Glutamatergic neuron (in vitro differentiated cells): ENCODE measurements around the gene MRRF. TPM values are rescaled to one million over a fixed set of nuclear protein-coding genes. Genes with fewer than 3 reads are reported as not detected.

ENCODE experiments used
- DNase-seq: peaks from one replicate; pipeline ENCODE4 v3.0.0; 2022
- H3K27ac Mint-ChIP-seq: one replicate; pipeline ENCODE4 v1.8.0; 2020; ENCODE audit warnings: mild to moderate bottlenecking, mixed read lengths, inconsistent platforms; ENCODE audit not compliant: unreplicated experiment
- H3K27me3 Mint-ChIP-seq: one replicate; pipeline ENCODE4 v1.8.0; 2020; ENCODE audit warnings: mild to moderate bottlenecking, moderate library complexity, mixed read lengths, inconsistent platforms; ENCODE audit not compliant: unreplicated experiment
- H3K36me3 Mint-ChIP-seq: one replicate; pipeline ENCODE4 v1.8.0; 2020; ENCODE audit warnings: mild to moderate bottlenecking, mixed read lengths, inconsistent platforms; ENCODE audit not compliant: unreplicated experiment
- H3K4me1 Mint-ChIP-seq: one replicate; pipeline ENCODE4 v1.8.0; 2020; ENCODE audit warnings: mild to moderate bottlenecking, low read depth, mixed read lengths, inconsistent platforms; ENCODE audit not compliant: unreplicated experiment
- H3K4me3 Mint-ChIP-seq: one replicate; pipeline ENCODE4 v1.8.0; 2020; ENCODE audit warnings: mild to moderate bottlenecking, mixed read lengths, inconsistent platforms; ENCODE audit not compliant: unreplicated experiment
- H3K9me3 Mint-ChIP-seq: one replicate; pipeline ENCODE4 v1.8.0; 2020; ENCODE audit warnings: mild to moderate bottlenecking, moderate library complexity, mixed read lengths, inconsistent platforms; ENCODE audit not compliant: unreplicated experiment
- total RNA-seq: library from RNA; stranded (reverse); fragmentation: NEBNext Ultra II Directional; extraction: Animal tissue kit (Norgen Biotek cat#: 25700); gene quantifications from one replicate; pipeline ENCODE4 v1.2.1, GENCODE V29; 2021; ENCODE audit not compliant: unreplicated experiment
- TF ChIP-seq, protein P1 (sequence below): fragments of 200-600 bp; sonication (generic); IDR thresholded peaks from one replicate; pipeline ENCODE4 v1.5.0; 2021; ENCODE audit not compliant: partially characterized antibody, unreplicated experiment

Gene MRRF
- total RNA-seq, 1 donor from 2014 or later = 16.9 TPM

DNA sequence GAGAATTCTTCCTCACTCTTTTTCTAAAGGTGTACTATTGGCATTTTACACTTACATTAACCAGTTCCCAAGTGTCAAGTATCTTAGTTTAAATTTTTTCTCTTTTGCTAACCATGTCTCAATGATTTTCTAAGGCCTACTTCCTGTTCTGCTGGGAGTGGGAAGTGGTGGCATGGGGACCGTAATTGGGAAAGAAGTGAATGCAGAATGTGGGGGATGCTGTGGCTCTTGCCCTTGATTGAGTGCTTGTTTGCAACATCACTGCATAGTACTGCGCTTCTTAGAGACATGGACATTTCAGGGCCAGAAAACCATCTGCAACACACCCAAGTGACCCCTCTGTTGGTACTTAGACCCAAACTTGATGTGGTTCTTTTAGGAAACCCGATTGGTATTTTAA, 32.8 kb downstream of the MRRF start:
- Mint-ChIP-seq H3K4me3 (no peak overlapping the region), H3K27ac (no peak overlapping the region), H3K9me3 (no peaks in the 10 kb centered on the region), H3K27me3 (no peaks in the 10 kb centered on the region), H3K36me3 (no peaks in the 10 kb centered on the region), H3K4me1 (no peaks in the 10 kb centered on the region)
- no peak for DNase-seq
- TF ChIP-seq, protein P1, sequence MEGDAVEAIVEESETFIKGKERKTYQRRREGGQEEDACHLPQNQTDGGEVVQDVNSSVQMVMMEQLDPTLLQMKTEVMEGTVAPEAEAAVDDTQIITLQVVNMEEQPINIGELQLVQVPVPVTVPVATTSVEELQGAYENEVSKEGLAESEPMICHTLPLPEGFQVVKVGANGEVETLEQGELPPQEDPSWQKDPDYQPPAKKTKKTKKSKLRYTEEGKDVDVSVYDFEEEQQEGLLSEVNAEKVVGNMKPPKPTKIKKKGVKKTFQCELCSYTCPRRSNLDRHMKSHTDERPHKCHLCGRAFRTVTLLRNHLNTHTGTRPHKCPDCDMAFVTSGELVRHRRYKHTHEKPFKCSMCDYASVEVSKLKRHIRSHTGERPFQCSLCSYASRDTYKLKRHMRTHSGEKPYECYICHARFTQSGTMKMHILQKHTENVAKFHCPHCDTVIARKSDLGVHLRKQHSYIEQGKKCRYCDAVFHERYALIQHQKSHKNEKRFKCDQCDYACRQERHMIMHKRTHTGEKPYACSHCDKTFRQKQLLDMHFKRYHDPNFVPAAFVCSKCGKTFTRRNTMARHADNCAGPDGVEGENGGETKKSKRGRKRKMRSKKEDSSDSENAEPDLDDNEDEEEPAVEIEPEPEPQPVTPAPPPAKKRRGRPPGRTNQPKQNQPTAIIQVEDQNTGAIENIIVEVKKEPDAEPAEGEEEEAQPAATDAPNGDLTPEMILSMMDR = no peak

DNA sequence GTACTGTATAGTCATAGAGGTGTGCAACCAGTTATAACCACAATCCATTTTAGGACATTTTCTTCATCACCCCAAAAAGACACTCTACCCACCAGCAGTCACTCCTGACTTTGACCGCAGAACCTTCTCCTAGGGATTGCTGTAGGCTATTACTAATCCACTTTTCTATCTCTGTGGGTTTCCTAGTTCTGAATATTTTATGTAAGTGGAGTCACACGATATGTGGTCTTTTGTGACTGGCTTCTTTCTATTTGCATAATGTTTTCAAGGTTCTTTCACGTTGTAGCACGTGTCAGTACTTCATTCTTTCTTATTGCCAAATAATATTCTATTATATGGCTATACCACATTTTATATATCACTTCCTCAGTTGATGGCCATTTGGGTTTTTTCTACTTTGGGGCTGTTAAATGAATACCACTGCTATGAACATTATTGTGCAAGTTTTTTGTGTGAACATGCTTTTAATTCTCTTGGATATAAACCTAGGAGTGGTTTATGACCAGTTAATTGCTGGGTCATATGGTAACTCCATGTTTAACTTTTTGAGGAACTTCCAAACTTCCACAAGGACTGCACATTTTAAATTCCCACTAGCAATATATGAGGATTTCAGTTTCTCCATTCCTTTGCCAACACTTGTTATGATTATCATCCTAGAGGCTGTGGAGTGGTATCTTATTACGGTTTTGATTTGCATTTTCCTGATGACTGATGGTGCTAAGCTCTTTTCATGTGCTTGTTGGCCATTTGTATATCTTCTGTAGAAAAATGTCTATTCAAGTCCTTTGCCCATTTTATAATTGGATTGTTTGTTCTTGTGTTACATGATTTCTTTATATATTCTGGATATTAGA, 37.8 kb downstream of the MRRF start:
- H3K36me3 Mint-ChIP-seq = no peaks in the 10 kb centered on the region

DNA sequence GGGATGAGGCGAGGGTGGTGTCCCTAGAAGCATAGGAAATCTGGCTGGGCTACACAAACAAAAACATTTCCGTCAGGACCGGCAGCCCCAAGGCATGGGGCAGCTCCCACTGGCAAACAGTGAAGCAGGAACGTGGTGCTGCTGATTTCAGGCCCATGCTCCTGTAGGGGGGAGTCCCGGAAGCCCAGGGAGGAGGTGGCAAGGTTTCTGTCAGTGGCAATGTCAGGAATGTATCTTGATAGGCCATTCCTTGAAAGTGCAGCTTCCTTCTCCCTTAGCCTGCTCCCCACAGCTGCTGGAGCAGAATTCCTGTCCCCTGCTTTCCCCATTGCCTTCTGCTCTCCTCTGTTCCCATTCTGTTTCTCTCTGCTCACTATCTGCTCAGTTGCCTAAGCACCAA, 42.4 kb downstream of the MRRF start:
- H3K36me3 Mint-ChIP-seq = no peaks in the 10 kb centered on the region
- DNase-seq = no peak
- TF ChIP-seq, protein P1 = no peak
- no peaks in the 10 kb centered on the region for H3K4me1 Mint-ChIP-seq
- H3K27me3 Mint-ChIP-seq = no peaks in the 10 kb centered on the region
- H3K27ac Mint-ChIP-seq = no peak overlapping the region
- no peaks in the 10 kb centered on the region for H3K9me3 Mint-ChIP-seq
- H3K4me3 Mint-ChIP-seq = no peak overlapping the region

More for the DNA sequence above, 37.8 kb downstream of the MRRF start:
- Mint-ChIP-seq H3K9me3 (no peaks in the 10 kb centered on the region), H3K27me3 (no peaks in the 10 kb centered on the region), H3K4me1 (no peaks in the 10 kb centered on the region), H3K27ac (no peak overlapping the region), H3K4me3 (no peak overlapping the region)
- no peak for DNase-seq
- TF ChIP-seq, protein P1 = no peak

DNA sequence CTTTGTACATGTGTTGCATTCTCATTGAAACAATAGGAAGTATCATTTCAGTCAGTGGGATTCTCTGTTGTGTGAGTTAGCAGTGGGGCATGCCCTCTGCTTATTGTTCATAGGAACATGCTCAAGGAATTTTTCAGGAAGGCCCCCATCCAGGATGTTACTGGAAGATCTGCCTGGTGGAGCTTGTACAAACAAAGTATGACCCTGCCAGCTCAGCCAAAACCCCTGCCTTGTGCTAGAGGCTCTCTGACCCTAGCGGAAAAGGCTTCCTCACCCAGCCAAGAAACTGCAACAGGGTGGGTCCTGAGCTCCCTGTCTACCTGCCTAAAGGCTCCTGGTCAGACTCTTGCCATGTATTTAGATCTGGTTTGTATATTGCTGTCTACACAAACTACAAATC, 43.2 kb downstream of the MRRF start:
- no peaks in the 10 kb centered on the region for H3K4me1 Mint-ChIP-seq
- H3K36me3 Mint-ChIP-seq = no peaks in the 10 kb centered on the region
- DNase-seq = no peak
- no peak overlapping the region for H3K4me3 Mint-ChIP-seq
- H3K9me3 Mint-ChIP-seq = no peaks in the 10 kb centered on the region
- TF ChIP-seq, protein P1 = no peak
- no peaks in the 10 kb centered on the region for H3K27me3 Mint-ChIP-seq
- H3K27ac Mint-ChIP-seq = no peak overlapping the region

DNA sequence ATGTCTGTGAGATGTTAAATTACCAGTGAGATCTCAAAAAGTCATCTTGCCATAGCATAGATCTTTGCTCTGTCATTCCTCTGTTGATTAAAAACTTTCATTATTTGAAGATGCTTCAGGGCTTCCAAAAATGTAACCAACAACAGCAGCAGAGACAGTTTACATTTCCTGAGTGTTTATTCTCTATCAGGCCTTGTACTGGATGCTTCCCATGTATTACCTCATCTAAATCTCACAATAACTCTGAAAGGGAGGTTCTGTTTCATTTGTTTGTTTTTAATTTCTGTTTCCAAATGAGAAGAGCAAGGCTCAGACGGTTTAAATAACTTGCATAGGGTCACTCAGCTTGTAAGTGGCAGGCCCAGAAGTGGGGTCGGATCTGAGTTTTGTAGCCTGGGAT, 45.2 kb downstream of the MRRF start:
- TF ChIP-seq, protein P1 = no peak
- Mint-ChIP-seq H3K27me3 (no peaks in the 10 kb centered on the region), H3K36me3 (no peaks in the 10 kb centered on the region), H3K27ac (no peak overlapping the region), H3K4me1 (no peaks in the 10 kb centered on the region), H3K9me3 (no peaks in the 10 kb centered on the region), H3K4me3 (no peak overlapping the region)
- DNase-seq = no peak
